Measurements from ENCODE around the gene MACROD2. TPM values are rescaled to one million over a fixed set of nuclear protein-coding genes. Genes with fewer than 3 reads are reported as not detected.

MACROD2 gene
- total and polyA plus RNA-seq, 4 donors, result 13.0 to 67.1 (median 20.7) TPM

DNA sequence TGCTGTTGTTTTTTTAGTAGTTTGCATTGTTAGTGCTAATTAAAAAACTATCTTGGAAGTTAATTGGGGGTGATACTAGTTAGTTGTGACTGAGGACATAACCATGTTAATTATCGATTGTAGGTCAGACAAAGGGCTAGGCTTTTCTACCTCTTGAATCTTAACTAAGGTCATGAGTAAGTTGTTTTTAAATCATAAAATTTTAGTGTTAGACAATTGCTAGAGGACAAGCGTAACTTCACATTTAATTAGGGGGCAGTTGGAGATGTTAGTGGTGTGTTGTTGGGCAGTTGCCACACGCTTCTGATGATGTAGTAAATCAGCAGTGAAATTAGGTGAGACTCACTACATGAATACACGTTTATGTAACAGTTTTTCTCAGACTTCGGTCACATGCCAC, 961.2 kb downstream of the MACROD2 start:
- Histone ChIP-seq H3K4me3 (no peak overlapping the region), H3K9ac (ENCODE audit: insufficient read depth in 1 of 2, low read length in 2 of 2) (no peak overlapping the region), H3K36me3 (ENCODE audit: control insufficient read depth in 4 of 4, insufficient read depth in 4 of 4, low read length in 4 of 4) (no peaks in the 10 kb centered on the region), H3K9me3 (ENCODE audit: control insufficient read depth in 4 of 4, insufficient read depth in 3 of 4, low read length in 3 of 4) (no peaks in the 10 kb centered on the region), H3K4me1 (ENCODE audit: control insufficient read depth in 5 of 5, insufficient read depth in 5 of 5, low read length in 5 of 5) (no peaks in the 10 kb centered on the region), H3K27ac (ENCODE audit: low read depth in 1 of 2, low read length in 1 of 2) (no peak overlapping the region), H3K27me3 (ENCODE audit: control insufficient read depth in 3 of 3, insufficient read depth in 3 of 3, low read length in 2 of 3) (no peaks in the 10 kb centered on the region)
- DNase-seq, result no peak
- no peak for ATAC-seq (ENCODE audit: insufficient read depth, low FRiP score)
- 70 to 74% methylated on average over 5 of the region's 5 CpGs for WGBS, 2 donors
- TF ChIP-seq, protein P1, sequence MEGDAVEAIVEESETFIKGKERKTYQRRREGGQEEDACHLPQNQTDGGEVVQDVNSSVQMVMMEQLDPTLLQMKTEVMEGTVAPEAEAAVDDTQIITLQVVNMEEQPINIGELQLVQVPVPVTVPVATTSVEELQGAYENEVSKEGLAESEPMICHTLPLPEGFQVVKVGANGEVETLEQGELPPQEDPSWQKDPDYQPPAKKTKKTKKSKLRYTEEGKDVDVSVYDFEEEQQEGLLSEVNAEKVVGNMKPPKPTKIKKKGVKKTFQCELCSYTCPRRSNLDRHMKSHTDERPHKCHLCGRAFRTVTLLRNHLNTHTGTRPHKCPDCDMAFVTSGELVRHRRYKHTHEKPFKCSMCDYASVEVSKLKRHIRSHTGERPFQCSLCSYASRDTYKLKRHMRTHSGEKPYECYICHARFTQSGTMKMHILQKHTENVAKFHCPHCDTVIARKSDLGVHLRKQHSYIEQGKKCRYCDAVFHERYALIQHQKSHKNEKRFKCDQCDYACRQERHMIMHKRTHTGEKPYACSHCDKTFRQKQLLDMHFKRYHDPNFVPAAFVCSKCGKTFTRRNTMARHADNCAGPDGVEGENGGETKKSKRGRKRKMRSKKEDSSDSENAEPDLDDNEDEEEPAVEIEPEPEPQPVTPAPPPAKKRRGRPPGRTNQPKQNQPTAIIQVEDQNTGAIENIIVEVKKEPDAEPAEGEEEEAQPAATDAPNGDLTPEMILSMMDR (IDR thresholded peaks at IDR 0.05; ENCODE audit: control extremely low read depth, extremely low read depth), result no peak

DNA sequence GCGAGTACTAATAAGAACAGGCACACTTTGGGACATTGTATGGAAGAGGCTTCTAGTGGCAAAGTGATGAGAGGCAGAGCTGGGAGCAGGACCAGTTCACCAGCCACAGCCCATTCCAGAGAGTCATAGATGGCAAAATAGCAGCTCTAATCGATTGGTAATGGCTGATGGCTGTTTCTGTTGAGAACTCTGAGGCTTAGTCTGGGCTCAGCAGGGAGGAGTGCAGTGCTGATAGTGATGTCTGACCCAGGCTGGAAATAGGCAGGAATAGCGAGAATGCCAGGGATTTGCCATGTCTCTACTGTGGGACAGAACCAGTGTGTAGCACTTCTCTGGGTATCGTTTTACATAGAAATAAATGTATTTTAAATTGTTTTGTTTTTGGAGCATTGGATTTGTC, 962.1 kb downstream of the MACROD2 start:
- H3K4me3 ChIP-seq, result no peak overlapping the region
- H3K9me3 ChIP-seq (ENCODE audit: control insufficient read depth in 4 of 4, insufficient read depth in 3 of 4, low read length in 3 of 4), result no peaks in the 10 kb centered on the region
- TF ChIP-seq, protein P1 (IDR thresholded peaks at IDR 0.05; ENCODE audit: control extremely low read depth, extremely low read depth), result no peak
- H3K4me1 ChIP-seq (ENCODE audit: control insufficient read depth in 5 of 5, insufficient read depth in 5 of 5, low read length in 5 of 5), result no peaks in the 10 kb centered on the region
- DNase-seq (no peak), ATAC-seq (ENCODE audit: insufficient read depth, low FRiP score) (no peak)
- H3K27me3 ChIP-seq (ENCODE audit: control insufficient read depth in 3 of 3, insufficient read depth in 3 of 3, low read length in 2 of 3), result no peaks in the 10 kb centered on the region
- H3K27ac ChIP-seq (ENCODE audit: low read depth in 1 of 2, low read length in 1 of 2), result no peak overlapping the region
- H3K9ac ChIP-seq (ENCODE audit: insufficient read depth in 1 of 2, low read length in 2 of 2), result no peak overlapping the region
- WGBS, 2 donors, result 91 to 92% methylated on average over 4 of the region's 4 CpGs
- no peaks in the 10 kb centered on the region for H3K36me3 ChIP-seq (ENCODE audit: control insufficient read depth in 4 of 4, insufficient read depth in 4 of 4, low read length in 4 of 4)

DNA sequence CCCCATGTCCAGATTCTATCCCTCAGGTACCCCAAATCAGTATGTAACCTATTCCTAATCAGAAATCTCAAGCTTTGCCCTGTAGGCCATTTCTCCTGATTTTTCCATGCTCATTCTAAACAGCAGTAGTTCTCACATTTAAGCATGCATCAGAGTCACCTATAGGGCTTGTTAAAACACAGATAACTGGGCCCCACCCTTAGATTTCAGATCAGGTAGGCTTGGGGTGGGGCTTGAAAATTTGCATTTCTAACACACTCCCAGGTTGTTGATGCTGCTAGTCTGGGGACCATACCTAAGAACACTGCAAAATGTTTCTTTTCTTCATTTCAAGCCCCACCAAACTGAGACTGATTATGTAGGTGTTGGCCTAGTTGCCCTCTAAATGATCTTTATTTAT, 963.3 kb downstream of the MACROD2 start:
- no peak for ATAC-seq (ENCODE audit: insufficient read depth, low FRiP score)
- Histone ChIP-seq H3K36me3 (ENCODE audit: control insufficient read depth in 4 of 4, insufficient read depth in 4 of 4, low read length in 4 of 4) (no peaks in the 10 kb centered on the region), H3K9ac (ENCODE audit: insufficient read depth in 1 of 2, low read length in 2 of 2) (no peak overlapping the region), H3K4me1 (ENCODE audit: control insufficient read depth in 5 of 5, insufficient read depth in 5 of 5, low read length in 5 of 5) (peaks cover 0 to 2% (median 0%) of the 10 kb centered on the region in 5 donors), H3K4me3 (no peak overlapping the region), H3K27ac (ENCODE audit: low read depth in 1 of 2, low read length in 1 of 2) (no peak overlapping the region), H3K27me3 (ENCODE audit: control insufficient read depth in 3 of 3, insufficient read depth in 3 of 3, low read length in 2 of 3) (no peaks in the 10 kb centered on the region), H3K9me3 (ENCODE audit: control insufficient read depth in 4 of 4, insufficient read depth in 3 of 4, low read length in 3 of 4) (no peaks in the 10 kb centered on the region)
- TF ChIP-seq, protein P1 (IDR thresholded peaks at IDR 0.05; ENCODE audit: control extremely low read depth, extremely low read depth), result no peak
- no peak for DNase-seq

All from lung (tissue), 12 donors.